ENCODE measurements around the gene UGT1A6.

UGT1A6 gene

GRCh38 chr2:233803292-233803911 is 110.7 kb downstream of the UGT1A6 start:
- no peak for DNase-seq

- no peak for DNase-seq
Observed at GRCh38 chr2:233803994-233804393, 111.3 kb downstream of the UGT1A6 start.

- no peak for DNase-seq
Observed at GRCh38 chr2:233807215-233807865, 114.7 kb downstream of the UGT1A6 start.

- DNase-seq, result no peak
Observed at GRCh38 chr2:233807966-233808935, 115.6 kb downstream of the UGT1A6 start.

GRCh38 chr2:233810385-233810784 is 117.7 kb downstream of the UGT1A6 start:
- no peak for DNase-seq

GRCh38 chr2:233811087-233811486 is 118.4 kb downstream of the UGT1A6 start:
- no peak for DNase-seq

- DNase-seq, result no peak
Observed at GRCh38 chr2:233811732-233812131, 119.0 kb downstream of the UGT1A6 start.

GRCh38 chr2:233813236-233814055 is 120.8 kb downstream of the UGT1A6 start:
- DNase-seq, result no peak

GRCh38 chr2:233814056-233814835 is 121.6 kb downstream of the UGT1A6 start:
- no peak for DNase-seq

- DNase-seq, result no peak
Observed at GRCh38 chr2:233815861-233816260, 123.2 kb downstream of the UGT1A6 start.

- DNase-seq, result peak in 1 of 2 experiments; percentile 28
Observed at GRCh38 chr2:233816334-233816733, 123.6 kb downstream of the UGT1A6 start.

GRCh38 chr2:233816771-233817170 is 124.1 kb downstream of the UGT1A6 start:
- no peak for DNase-seq

- DNase-seq, result no peak
Observed at GRCh38 chr2:233817361-233817911, 124.7 kb downstream of the UGT1A6 start.

GRCh38 chr2:233817995-233818638 is 125.4 kb downstream of the UGT1A6 start:
- DNase-seq, result no peak

- no peak for DNase-seq
Observed at GRCh38 chr2:233818639-233819621, 126.2 kb downstream of the UGT1A6 start.

GRCh38 chr2:233819884-233820773 is 127.4 kb downstream of the UGT1A6 start:
- DNase-seq, result no peak

- no peak for DNase-seq
Observed at GRCh38 chr2:233820774-233821105, 128.1 kb downstream of the UGT1A6 start.

- no peak for DNase-seq
Observed at GRCh38 chr2:233821196-233821595, 128.5 kb downstream of the UGT1A6 start.

- DNase-seq, result no peak
Observed at GRCh38 chr2:233821709-233822100, 129.0 kb downstream of the UGT1A6 start.
